ENCODE data around the gene GALNT14. TPM values are rescaled to one million over a fixed set of nuclear protein-coding genes. Genes with fewer than 3 reads are reported as not detected.

The GALNT14 gene
- polyA plus RNA-seq, 2 donors, result 17.2 to 23.5 TPM

GRCh38 chr2:31137211-31138036 lies 816 bp downstream of the GALNT14 start:
- Histone ChIP-seq H3K36me3 (ENCODE audit: control insufficient read depth in 2 of 2, insufficient read depth in 2 of 2, low read length in 1 of 2) (no peaks in the 10 kb centered on the region), H3K4me1 (ENCODE audit: control insufficient read depth in 2 of 2, insufficient read depth in 2 of 2, low read length in 1 of 2) (peaks cover 0 to 2% of the 10 kb centered on the region in 2 donors), H3K27me3 (ENCODE audit: control insufficient read depth in 1 of 2, insufficient read depth in 2 of 2, low read length in 2 of 2) (no peaks in the 10 kb centered on the region), H3K4me3 (ENCODE audit: low read depth in 1 of 2, low read length in 2 of 2) (peak overlapping the region; percentile 65 to 71), H3K9me3 (ENCODE audit: control insufficient read depth in 2 of 2, insufficient read depth in 1 of 2, low read depth in 1 of 2, low read length in 1 of 2) (no peaks in the 10 kb centered on the region), H3K27ac (ENCODE audit: low read depth in 2 of 2, low read length in 1 of 2) (no peak overlapping the region)
- 1 to 2% methylated on average over 52 to 72 of the region's 72 CpGs for WGBS, 2 donors

GRCh38 chr2:31136732-31137131 lies 1.5 kb downstream of the GALNT14 start:
- WGBS, 2 donors, result 34 to 36% methylated on average over 10 of the region's 10 CpGs
- H3K27me3 ChIP-seq (ENCODE audit: control insufficient read depth in 1 of 2, insufficient read depth in 2 of 2, low read length in 2 of 2), result no peaks in the 10 kb centered on the region
- no peaks in the 10 kb centered on the region for H3K36me3 ChIP-seq (ENCODE audit: control insufficient read depth in 2 of 2, insufficient read depth in 2 of 2, low read length in 1 of 2)
- H3K4me1 ChIP-seq (ENCODE audit: control insufficient read depth in 2 of 2, insufficient read depth in 2 of 2, low read length in 1 of 2), result peaks cover 0 to 2% of the 10 kb centered on the region in 2 donors
- H3K9me3 ChIP-seq (ENCODE audit: control insufficient read depth in 2 of 2, insufficient read depth in 1 of 2, low read depth in 1 of 2, low read length in 1 of 2), result no peaks in the 10 kb centered on the region
- peak overlapping the region; percentile 65 to 71 for H3K4me3 ChIP-seq (ENCODE audit: low read depth in 1 of 2, low read length in 2 of 2)
- no peak overlapping the region for H3K27ac ChIP-seq (ENCODE audit: low read depth in 2 of 2, low read length in 1 of 2)

- Histone ChIP-seq H3K9me3 (ENCODE audit: control insufficient read depth in 2 of 2, insufficient read depth in 1 of 2, low read depth in 1 of 2, low read length in 1 of 2) (no peaks in the 10 kb centered on the region), H3K4me1 (ENCODE audit: control insufficient read depth in 2 of 2, insufficient read depth in 2 of 2, low read length in 1 of 2) (peaks cover 0 to 2% of the 10 kb centered on the region in 2 donors), H3K36me3 (ENCODE audit: control insufficient read depth in 2 of 2, insufficient read depth in 2 of 2, low read length in 1 of 2) (no peaks in the 10 kb centered on the region), H3K4me3 (ENCODE audit: low read depth in 1 of 2, low read length in 2 of 2) (peak overlapping the region in 1 of 2 donors; percentile 65), H3K27ac (ENCODE audit: low read depth in 2 of 2, low read length in 1 of 2) (no peak overlapping the region), H3K27me3 (ENCODE audit: control insufficient read depth in 1 of 2, insufficient read depth in 2 of 2, low read length in 2 of 2) (no peaks in the 10 kb centered on the region)
- WGBS, 2 donors, result 51 to 59% methylated on average over 3 of the region's 3 CpGs
Observed at GRCh38 chr2:31136000-31136399, 2.2 kb downstream of the GALNT14 start.

GRCh38 chr2:31134480-31134879 lies 3.8 kb downstream of the GALNT14 start:
- peaks cover 0 to 2% of the 10 kb centered on the region in 2 donors for H3K4me1 ChIP-seq (ENCODE audit: control insufficient read depth in 2 of 2, insufficient read depth in 2 of 2, low read length in 1 of 2)
- H3K9me3 ChIP-seq (ENCODE audit: control insufficient read depth in 2 of 2, insufficient read depth in 1 of 2, low read depth in 1 of 2, low read length in 1 of 2), result no peaks in the 10 kb centered on the region
- WGBS, 2 donors, result 73 to 89% methylated on average over 5 of the region's 5 CpGs
- H3K27me3 ChIP-seq (ENCODE audit: control insufficient read depth in 1 of 2, insufficient read depth in 2 of 2, low read length in 2 of 2), result no peaks in the 10 kb centered on the region
- no peaks in the 10 kb centered on the region for H3K36me3 ChIP-seq (ENCODE audit: control insufficient read depth in 2 of 2, insufficient read depth in 2 of 2, low read length in 1 of 2)
- no peak overlapping the region for H3K4me3 ChIP-seq (ENCODE audit: low read depth in 1 of 2, low read length in 2 of 2)
- no peak overlapping the region for H3K27ac ChIP-seq (ENCODE audit: low read depth in 2 of 2, low read length in 1 of 2)

GRCh38 chr2:31132786-31133185 lies 5.5 kb downstream of the GALNT14 start:
- Histone ChIP-seq H3K4me3 (ENCODE audit: low read depth in 1 of 2, low read length in 2 of 2) (no peak overlapping the region), H3K9me3 (ENCODE audit: control insufficient read depth in 2 of 2, insufficient read depth in 1 of 2, low read depth in 1 of 2, low read length in 1 of 2) (no peaks in the 10 kb centered on the region), H3K27ac (ENCODE audit: low read depth in 2 of 2, low read length in 1 of 2) (no peak overlapping the region), H3K36me3 (ENCODE audit: control insufficient read depth in 2 of 2, insufficient read depth in 2 of 2, low read length in 1 of 2) (no peaks in the 10 kb centered on the region), H3K27me3 (ENCODE audit: control insufficient read depth in 1 of 2, insufficient read depth in 2 of 2, low read length in 2 of 2) (no peaks in the 10 kb centered on the region), H3K4me1 (ENCODE audit: control insufficient read depth in 2 of 2, insufficient read depth in 2 of 2, low read length in 1 of 2) (peaks cover 0 to 2% of the 10 kb centered on the region in 2 donors)
- WGBS, 2 donors, result 85 to 86% methylated on average over 5 of the region's 5 CpGs

GRCh38 chr2:31131871-31132270 lies 6.4 kb downstream of the GALNT14 start:
- no peaks in the 10 kb centered on the region for H3K9me3 ChIP-seq (ENCODE audit: control insufficient read depth in 2 of 2, insufficient read depth in 1 of 2, low read depth in 1 of 2, low read length in 1 of 2)
- no peaks in the 10 kb centered on the region for H3K27me3 ChIP-seq (ENCODE audit: control insufficient read depth in 1 of 2, insufficient read depth in 2 of 2, low read length in 2 of 2)
- H3K4me3 ChIP-seq (ENCODE audit: low read depth in 1 of 2, low read length in 2 of 2), result no peak overlapping the region
- WGBS, 2 donors, result 60 to 65% methylated on average over 4 of the region's 4 CpGs
- no peaks in the 10 kb centered on the region for H3K36me3 ChIP-seq (ENCODE audit: control insufficient read depth in 2 of 2, insufficient read depth in 2 of 2, low read length in 1 of 2)
- no peak overlapping the region for H3K27ac ChIP-seq (ENCODE audit: low read depth in 2 of 2, low read length in 1 of 2)
- peaks cover 0 to 2% of the 10 kb centered on the region in 2 donors for H3K4me1 ChIP-seq (ENCODE audit: control insufficient read depth in 2 of 2, insufficient read depth in 2 of 2, low read length in 1 of 2)

- Histone ChIP-seq H3K27me3 (ENCODE audit: control insufficient read depth in 1 of 2, insufficient read depth in 2 of 2, low read length in 2 of 2) (no peaks in the 10 kb centered on the region), H3K4me3 (ENCODE audit: low read depth in 1 of 2, low read length in 2 of 2) (no peak overlapping the region), H3K4me1 (ENCODE audit: control insufficient read depth in 2 of 2, insufficient read depth in 2 of 2, low read length in 1 of 2) (no peaks in the 10 kb centered on the region), H3K36me3 (ENCODE audit: control insufficient read depth in 2 of 2, insufficient read depth in 2 of 2, low read length in 1 of 2) (no peaks in the 10 kb centered on the region), H3K9me3 (ENCODE audit: control insufficient read depth in 2 of 2, insufficient read depth in 1 of 2, low read depth in 1 of 2, low read length in 1 of 2) (no peaks in the 10 kb centered on the region), H3K27ac (ENCODE audit: low read depth in 2 of 2, low read length in 1 of 2) (no peak overlapping the region)
- 64 to 73% methylated on average over 6 of the region's 6 CpGs for WGBS, 2 donors
Observed at GRCh38 chr2:31129375-31130171, 8.7 kb downstream of the GALNT14 start.

GRCh38 chr2:31127931-31128330 lies 10.3 kb downstream of the GALNT14 start:
- Histone ChIP-seq H3K9me3 (ENCODE audit: control insufficient read depth in 2 of 2, insufficient read depth in 1 of 2, low read depth in 1 of 2, low read length in 1 of 2) (no peaks in the 10 kb centered on the region), H3K27ac (ENCODE audit: low read depth in 2 of 2, low read length in 1 of 2) (no peak overlapping the region), H3K36me3 (ENCODE audit: control insufficient read depth in 2 of 2, insufficient read depth in 2 of 2, low read length in 1 of 2) (no peaks in the 10 kb centered on the region), H3K27me3 (ENCODE audit: control insufficient read depth in 1 of 2, insufficient read depth in 2 of 2, low read length in 2 of 2) (no peaks in the 10 kb centered on the region), H3K4me1 (ENCODE audit: control insufficient read depth in 2 of 2, insufficient read depth in 2 of 2, low read length in 1 of 2) (no peaks in the 10 kb centered on the region), H3K4me3 (ENCODE audit: low read depth in 1 of 2, low read length in 2 of 2) (no peak overlapping the region)
- 83 to 85% methylated on average over 3 of the region's 3 CpGs for WGBS, 2 donors

- Histone ChIP-seq H3K27ac (ENCODE audit: low read depth in 2 of 2, low read length in 1 of 2) (no peak overlapping the region), H3K9me3 (ENCODE audit: control insufficient read depth in 2 of 2, insufficient read depth in 1 of 2, low read depth in 1 of 2, low read length in 1 of 2) (no peaks in the 10 kb centered on the region), H3K4me3 (ENCODE audit: low read depth in 1 of 2, low read length in 2 of 2) (no peak overlapping the region), H3K36me3 (ENCODE audit: control insufficient read depth in 2 of 2, insufficient read depth in 2 of 2, low read length in 1 of 2) (no peaks in the 10 kb centered on the region), H3K27me3 (ENCODE audit: control insufficient read depth in 1 of 2, insufficient read depth in 2 of 2, low read length in 2 of 2) (no peaks in the 10 kb centered on the region), H3K4me1 (ENCODE audit: control insufficient read depth in 2 of 2, insufficient read depth in 2 of 2, low read length in 1 of 2) (no peaks in the 10 kb centered on the region)
- 66 to 73% methylated on average over 6 of the region's 6 CpGs for WGBS, 2 donors
Observed at GRCh38 chr2:31125918-31126695, 12.1 kb downstream of the GALNT14 start.
